K562 (cell line): ENCODE measurements around the gene LAMA3. TPM values are rescaled to one million over a fixed set of nuclear protein-coding genes. Genes with fewer than 3 reads are reported as not detected.

Source experiments
- ATAC-seq: fragments of 200-7000 bp; cut with Tn5 transposase; 3 replicates; pipeline ENCODE4 v1.9.1; 2020; ENCODE audit warnings: moderate library complexity
- BruUV-seq: library from RNA; stranded (reverse); fragments of 400-500 nt; replicated peaks from 2 replicates; lab custom pipeline; 2021; lab: Mats Ljungman, UMichigan
- CTCF ChIA-PET: fragments of 300-600 bp; formaldehyde crosslinking; extraction: SDS; loops from one replicate; lab custom pipeline; 2021; ENCODE audit warnings: low intra/inter-chr PET ratio; lab: Yijun Ruan, JAX
- POLR2A ChIA-PET: fragments of 300-600, 350-650 bp; sonication (Branson Sonifier 250); formaldehyde crosslinking; extraction: SDS; loops from one replicate; lab custom pipeline; 2021; ENCODE audit warnings: antibody characterized with exemption, inconsistent platforms; lab: Yijun Ruan, JAX
- DNase-seq, 4 experiments: peaks; one replicate each; pipeline versions ENCODE4 v3.0.0 to v3.0.0-alpha.2; 2011 to 2018; ENCODE audit warnings: low spot score in 3 of 4, mixed read lengths in 3 of 4; ENCODE audit errors: extremely low read depth in 1 of 4
- FAIRE-seq: peaks from 2 replicates; lab custom pipeline; 2011; peaks lifted over from hg19 to GRCh38; lab: Jason Lieb, UNC
- H2AFZ ChIP-seq: 2 replicates; pipeline ENCODE4 v1.6.0; 2011; ENCODE audit warnings: low read depth, low read length, control low read depth, inconsistent platforms
- H3K27ac ChIP-seq: fragments of 200-600 bp; 3 replicates; pipeline ENCODE4 v1.8.0; 2011; ENCODE audit warnings: low read depth, mild to moderate bottlenecking, control low read depth, inconsistent platforms, low read length, moderate library complexity, mixed read lengths; ENCODE audit errors: extremely low read depth
- H3K27me3 ChIP-seq, 2 experiments: fragments of 300-600 bp in 1 of 2; 2 replicates in 1 of 2; 3 replicates in 1 of 2; pipeline versions ENCODE4 v1.6.0 to v1.8.0; 2011; ENCODE audit warnings: inconsistent platforms in 2 of 2, low read length in 2 of 2, mild to moderate bottlenecking in 1 of 2, mixed read lengths in 1 of 2, moderate library complexity in 1 of 2; ENCODE audit not compliant: control insufficient read depth in 2 of 2, insufficient read depth in 2 of 2
- H3K36me3 ChIP-seq: fragments of 300-600 bp; 3 replicates; pipeline ENCODE4 v1.8.0; 2011; ENCODE audit warnings: mild to moderate bottlenecking, low read length, inconsistent platforms; ENCODE audit not compliant: control insufficient read depth, insufficient read depth
- H3K4me1 ChIP-seq, 2 experiments: fragments of 200-600 bp in 1 of 2; replicated peaks in 1 of 2; 2 replicates in 1 of 2; 3 replicates in 1 of 2; pipeline versions ENCODE4 v1.5.1 to v1.8.0; 2011; ENCODE audit warnings: inconsistent platforms in 2 of 2, low read length in 2 of 2, mild to moderate bottlenecking in 1 of 2, mixed read lengths in 1 of 2, moderate library complexity in 1 of 2; ENCODE audit not compliant: control insufficient read depth in 2 of 2, insufficient read depth in 2 of 2
- H3K4me2 ChIP-seq: 2 replicates; pipeline ENCODE4 v1.6.1; 2011; ENCODE audit warnings: low read length, control low read depth, inconsistent platforms, mixed read lengths; ENCODE audit not compliant: insufficient read depth
- H3K4me3 ChIP-seq: fragments of 200-600 bp; sonication (generic), shearing (Covaris generic); 2 replicates; pipeline ENCODE4 v1.5.1; 2016; ENCODE audit warnings: control low read depth, inconsistent platforms
- H3K79me2 ChIP-seq: fragments of 200-600 bp; 3 replicates; pipeline ENCODE4 v1.8.0; 2011; ENCODE audit warnings: low read length, inconsistent platforms; ENCODE audit not compliant: control insufficient read depth, insufficient read depth
- H3K9ac ChIP-seq, 2 experiments: 2 replicates each; pipeline versions ENCODE4 v1.6.0 to v1.6.1; 2011; ENCODE audit warnings: low read depth in 2 of 2, low read length in 2 of 2, control low read depth in 1 of 2, inconsistent platforms in 1 of 2, mild to moderate bottlenecking in 1 of 2, mixed read lengths in 1 of 2; ENCODE audit not compliant: insufficient read depth in 1 of 2
- H3K9me1 ChIP-seq: one replicate; pipeline ENCODE4 v1.6.0; 2011; ENCODE audit warnings: inconsistent platforms, mild to moderate bottlenecking, low read length, moderate library complexity; ENCODE audit not compliant: control insufficient read depth, insufficient read depth
- H3K9me3 ChIP-seq: replicated peaks from 2 replicates; pipeline ENCODE4 v1.5.1; 2011; ENCODE audit warnings: low read depth, low read length, inconsistent platforms; ENCODE audit not compliant: control insufficient read depth, insufficient read depth
- H4K20me1 ChIP-seq: replicated peaks from 2 replicates; pipeline ENCODE4 v1.6.1; 2011; ENCODE audit warnings: low read length, inconsistent platforms, mixed read lengths; ENCODE audit not compliant: control insufficient read depth, insufficient read depth
- KLF16 ChIP-seq: IDR thresholded peaks from 2 replicates; pipeline ENCODE4 v1.6.1; 2016; ENCODE audit warnings: antibody characterized with exemption
- PHF8 ChIP-seq: fragments of 200-600 bp; sonication (generic); IDR thresholded peaks from 2 replicates; pipeline ENCODE4 v1.6.1; 2012; ENCODE audit warnings: mixed run types, mild to moderate bottlenecking, inconsistent platforms, low read length, moderate library complexity, borderline replicate concordance
- PYGO2 ChIP-seq: fragments of 450-650 bp; IDR thresholded peaks from 2 replicates; pipeline ENCODE4 v1.6.1; 2016; ENCODE audit warnings: mild to moderate bottlenecking, missing genetic modification characterization, moderate library complexity, missing compliant biosample characterization
- SNRNP70 ChIP-seq: fragments of 200-400 bp; formaldehyde crosslinking; optimal IDR thresholded peaks from 2 replicates; pipeline ENCODE3; 2017; ENCODE audit warnings: low read depth, low read length
- ZBTB7A ChIP-seq: IDR thresholded peaks from 2 replicates; pipeline ENCODE4 v1.6.1; 2011; ENCODE audit warnings: low read depth, mild to moderate bottlenecking, low read length, moderate library complexity, borderline replicate concordance; ENCODE audit not compliant: control insufficient read depth
- ZNF280B ChIP-seq: fragments of 250-450 bp; sonication (Bioruptor Pico); IDR thresholded peaks from 2 replicates; pipeline ENCODE4 v1.5.1; 2021; ENCODE audit warnings: mild to moderate bottlenecking
- ZNF318 ChIP-seq, 2 experiments: fragments of 450-650 bp; IDR thresholded peaks; 2 replicates each; pipeline ENCODE4 v1.6.1; 2016; ENCODE audit warnings: mild to moderate bottlenecking in 2 of 2, borderline replicate concordance in 1 of 2, low read depth in 1 of 2, moderate library complexity in 1 of 2
- whole genome bisulfite sequencing: fragments of 100-300 bp; shearing (Covaris generic); methylation state at CpG from one replicate; pipeline ENCODE4 v1.1.6; 2016; ENCODE audit warnings: low coverage, mixed read lengths; ENCODE audit not compliant: insufficient coverage; ENCODE audit errors: missing lambda C conversion rate; 5-methylcytosine and 5-hydroxymethylcytosine counted together
- in situ Hi-C: fragments of 300-500 bp; cut with MboI; formaldehyde crosslinking; loops from 4 replicates; pipeline ENCODE4 v1.15.0; 2018; ENCODE audit warnings: inconsistent platforms, mixed read lengths
- intact Hi-C: fragments of 100-400 bp; cut with micrococcal nuclease; formaldehyde crosslinking; loops from 2 replicates; pipeline ENCODE4 v1.14.2; 2022
- polyA plus RNA-seq, 8 experiments: library from polyadenylated mRNA; depleted of rRNA in 4 of 8; stranded (reverse) in 5 of 8; unstranded in 3 of 8; fragments of >200 nt; fragmentation: Nextera tagmentation in 2 of 8; fragmentation: Illumina TruSeq in 1 of 8; extraction: Ambion mirVana in 2 of 8; extraction: Trizol in 1 of 8; gene quantifications; 2 replicates each; pipeline versions ENCODE4 v1.2.1 to v1.2.3, GENCODE V29; 2011 to 2014; ENCODE audit warnings: inconsistent platforms in 1 of 8, missing spikeins in 1 of 8
- total RNA-seq, 7 experiments: library from RNA; depleted of rRNA in 6 of 7; stranded (reverse); fragments of >200 nt in 6 of 7; fragmentation: Illumina TruSeq in 2 of 7; extraction: Trizol in 2 of 7; gene quantifications; 2 replicates each; pipeline versions ENCODE4 v1.2.1 to v1.2.3, GENCODE V29; 2011 to 2021; ENCODE audit warnings: low replicate concordance in 1 of 7
- TF ChIP-seq, protein P1 (sequence below): sonication (generic); formaldehyde crosslinking; IDR thresholded peaks from 2 replicates; pipeline ENCODE4 v1.8.1; 2023; ENCODE audit warnings: mild to moderate bottlenecking, missing genetic modification reagents, moderate library complexity
- TF ChIP-seq, protein P2 (sequence below): sonication (generic); formaldehyde crosslinking; IDR thresholded peaks from 2 replicates; pipeline ENCODE4 v1.5.0; 2020; ENCODE audit warnings: missing genetic modification reagents

Gene LAMA3
- total and polyA plus RNA-seq, 9 of the 15 experiments (the other 6 are each of a cell fraction or from before 2014, with no cell fraction given), result 0.07 TPM; not detected in 8

DNA sequence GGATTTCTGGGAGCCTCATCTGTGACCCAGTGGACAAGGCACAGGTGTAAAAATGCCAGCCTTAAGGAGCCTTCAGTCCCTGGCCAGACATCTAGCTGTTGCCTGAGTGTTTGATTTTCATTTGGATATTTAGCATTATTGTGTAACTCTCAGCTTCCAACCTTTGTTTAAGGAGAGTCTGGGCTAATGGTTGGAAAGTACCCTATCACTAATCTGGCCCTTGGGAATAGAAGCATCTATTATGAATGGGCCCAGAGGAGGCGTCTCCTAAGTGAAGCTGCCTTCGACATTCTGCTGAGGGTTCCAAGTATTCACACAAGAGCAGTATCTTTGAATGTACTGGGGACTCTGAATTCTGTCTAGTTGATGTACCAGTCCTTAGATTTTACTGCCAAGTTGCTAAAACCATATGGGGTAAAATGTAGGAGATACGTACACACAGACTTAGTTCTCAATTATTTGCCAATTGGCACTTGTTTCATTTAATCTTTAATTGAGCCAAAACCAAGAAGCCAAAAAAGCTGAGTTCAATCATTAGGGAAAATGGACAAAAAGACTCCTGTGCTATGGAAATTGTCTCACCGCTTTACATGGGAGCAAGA is 19.3 kb upstream of the LAMA3 start:
- H3K36me3 ChIP-seq, result no peaks in the 10 kb centered on the region
- no TSS peak for BruUV-seq
- H3K27ac ChIP-seq, result no peak overlapping the region
- DNase-seq (no peak), FAIRE-seq (no peak), ATAC-seq (no peak)
- intact Hi-C loops (no loop called here), in situ Hi-C loops (no loop called here)
- ChIA-PET POLR2A (no interaction called here), CTCF (no interaction called here)
- 0 out of 2 replicates have a peak, but pooled peaks cover 5% of the 10 kb centered on the region for H4K20me1 ChIP-seq
- no peak overlapping the region for H3K9ac ChIP-seq
- H3K9me3 ChIP-seq, result no peaks in the 10 kb centered on the region
- H3K4me2 ChIP-seq, result no peak overlapping the region
- H3K27me3 ChIP-seq, result peaks cover 8 to 25% of the 10 kb centered on the region in 2 experiments
- no peak overlapping the region for H2AFZ ChIP-seq
- no peaks in the 10 kb centered on the region for H3K4me1 ChIP-seq
- H3K9me1 ChIP-seq, result no peaks in the 10 kb centered on the region
- WGBS, result 1% methylated on average over 4 of the region's 4 CpGs
- no peaks in the 10 kb centered on the region for H3K79me2 ChIP-seq
- no peak overlapping the region for H3K4me3 ChIP-seq
- TF ChIP-seq PHF8 (no peak), SNRNP70 (no peak), ZNF280B (no peak), ZBTB7A (no peak), ZNF318 (IDR thresholded peaks at IDR 0.05; ENCODE audit: borderline replicate concordance in 1 of 2, low read depth in 1 of 2) (no peak), KLF16 (no peak), PYGO2 (no peak)
- TF ChIP-seq, protein P1, sequence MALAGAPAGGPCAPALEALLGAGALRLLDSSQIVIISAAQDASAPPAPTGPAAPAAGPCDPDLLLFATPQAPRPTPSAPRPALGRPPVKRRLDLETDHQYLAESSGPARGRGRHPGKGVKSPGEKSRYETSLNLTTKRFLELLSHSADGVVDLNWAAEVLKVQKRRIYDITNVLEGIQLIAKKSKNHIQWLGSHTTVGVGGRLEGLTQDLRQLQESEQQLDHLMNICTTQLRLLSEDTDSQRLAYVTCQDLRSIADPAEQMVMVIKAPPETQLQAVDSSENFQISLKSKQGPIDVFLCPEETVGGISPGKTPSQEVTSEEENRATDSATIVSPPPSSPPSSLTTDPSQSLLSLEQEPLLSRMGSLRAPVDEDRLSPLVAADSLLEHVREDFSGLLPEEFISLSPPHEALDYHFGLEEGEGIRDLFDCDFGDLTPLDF (CRISPR knock-in tag), result no peak
- TF ChIP-seq, protein P2, sequence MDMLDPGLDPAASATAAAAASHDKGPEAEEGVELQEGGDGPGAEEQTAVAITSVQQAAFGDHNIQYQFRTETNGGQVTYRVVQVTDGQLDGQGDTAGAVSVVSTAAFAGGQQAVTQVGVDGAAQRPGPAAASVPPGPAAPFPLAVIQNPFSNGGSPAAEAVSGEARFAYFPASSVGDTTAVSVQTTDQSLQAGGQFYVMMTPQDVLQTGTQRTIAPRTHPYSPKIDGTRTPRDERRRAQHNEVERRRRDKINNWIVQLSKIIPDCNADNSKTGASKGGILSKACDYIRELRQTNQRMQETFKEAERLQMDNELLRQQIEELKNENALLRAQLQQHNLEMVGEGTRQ (CRISPR knock-in tag), result no peak
